RWPE1 (cell line): Measurements from ENCODE around the gene MCEMP1.
A peak's percentile ranks its signal among the peaks of the same experiment; 100 is the strongest.

Experiments used
- CTCF ChIA-PET: fragments of 350-600 bp; sonication (Branson Sonifier 250); formaldehyde crosslinking; extraction: SDS; loops from one replicate; lab custom pipeline; 2021; lab: Yijun Ruan, JAX
- POLR2A ChIA-PET: fragments of 400-600 bp; formaldehyde crosslinking; extraction: SDS; loops from one replicate; lab custom pipeline; 2020; ENCODE audit warnings: antibody characterized with exemption; ENCODE audit not compliant: low non-redundant PET; lab: Yijun Ruan, JAX
- DNase-seq: peaks from one replicate; pipeline ENCODE4 v3.0.0; 2012; ENCODE audit warnings: low spot score
- H3K27ac ChIP-seq: fragments of 450-650 bp; 2 replicates; pipeline ENCODE4 v1.5.1; 2017
- CTCF ChIP-seq: fragments of 450-650 bp; conservative IDR thresholded peaks from 2 replicates; pipeline ENCODE4 v1.5.1; 2017; ENCODE audit warnings: low read depth, mild to moderate bottlenecking

MCEMP1 gene

GRCh38 chr19:7676376-7676775 is 514 bp upstream of the MCEMP1 start:
- no peak for TF ChIP-seq CTCF
- DNase-seq = no peak
- no peak overlapping the region for H3K27ac ChIP-seq
- CTCF ChIA-PET = no interaction called here
- POLR2A ChIA-PET = interaction anchor here (0.6 kb wide), 1 partner anchor 9 kb away, joined by 5 read pairs; no protein-coding TSS in a partner anchor

- POLR2A ChIA-PET = no interaction called here
Observed at GRCh38 chr19:7677669-7678311, 900 bp downstream of the MCEMP1 start.

GRCh38 chr19:7678971-7679751 is 2.3 kb downstream of the MCEMP1 start:
- no peak for DNase-seq
- 0 out of 2 replicates have a peak, but pooled peaks have one; percentile 11 for TF ChIP-seq CTCF
- ChIA-PET CTCF (interaction anchor here (0.5 to 1.4 kb wide), 2 partner anchors 111 to 389 kb away, joined by 5 to 6 read pairs; no protein-coding TSS in a partner anchor), POLR2A (no interaction called here)
- no peak overlapping the region for H3K27ac ChIP-seq

More at GRCh38 chr19:7677669-7678311, 900 bp downstream of the MCEMP1 start:
- CTCF ChIA-PET = interaction anchor here (0.7 to 1.4 kb wide), 3 partner anchors 9 to 221 kb away, joined by 3 to 6 read pairs (median 4); no protein-coding TSS in a partner anchor
- DNase-seq = no peak
- no peak overlapping the region for H3K27ac ChIP-seq
- no peak for TF ChIP-seq CTCF

- TF ChIP-seq CTCF = no peak
- no peak for DNase-seq
- CTCF ChIA-PET = interaction anchor here (0.7 to 1.5 kb wide), 9 partner anchors 8 to 171 kb away, joined by 3 to 9 read pairs (median 4); partner anchors contain the start of gene RETN
- H3K27ac ChIP-seq = peak overlapping the region; percentile 74; the same call in 1 of the 2 replicates
- POLR2A ChIA-PET = no interaction called here
Observed at GRCh38 chr19:7679771-7680605, 3.1 kb downstream of the MCEMP1 start.

- DNase-seq = peak; percentile 80
- peak within 1 kb of the TSS; percentile 74 for H3K27ac ChIP-seq
- ChIA-PET POLR2A (no interaction called here), CTCF (interaction anchor here (0.5 to 1.5 kb wide), 23 partner anchors 8 to 350 kb away, joined by 3 to 13 read pairs (median 4); partner anchors contain the start of gene RETN)
- TF ChIP-seq CTCF = peak; percentile 96
Observed at GRCh38 chr19:7680606-7681339, 3.9 kb downstream of the MCEMP1 start, which contains the start of gene TRAPPC5. TRAPPC5 (plus strand) TSS chr19:7680833; CDS start chr19:7682254, 1,421 bp downstream.
